HEK293 (cell line): ENCODE measurements around the gene PRR13.

ENCODE experiments used
- CTCF ChIA-PET: fragments of 350-600 bp; formaldehyde crosslinking; extraction: SDS; loops from one replicate; lab custom pipeline; 2021; ENCODE audit warnings: antibody characterized with exemption; lab: Yijun Ruan, JAX
- POLR2A ChIA-PET: fragments of 300-600 bp; formaldehyde crosslinking; extraction: SDS; loops from one replicate; lab custom pipeline; 2020; ENCODE audit warnings: antibody characterized with exemption, inconsistent platforms; lab: Yijun Ruan, JAX
- H3K27ac ChIP-seq: fragments of 200-500 bp; sonication (Bioruptor generic); 2 replicates; pipeline ENCODE4 v1.5.1; 2014; ENCODE audit warnings: low read depth, low read length, control low read depth, inconsistent platforms; ENCODE audit errors: extremely low read depth
- H3K36me3 ChIP-seq, 2 experiments: fragments of 200-500 bp in 1 of 2; sonication (Bioruptor generic) in 1 of 2; 1 replicate in 1 of 2; 2 replicates in 1 of 2; pipeline ENCODE4 v1.5.1; 2014 to 2017; ENCODE audit warnings: inconsistent platforms in 2 of 2, low read length in 2 of 2; ENCODE audit not compliant: control insufficient read depth in 2 of 2, insufficient read depth in 1 of 2
- H3K4me1 ChIP-seq: fragments of 200-500 bp; sonication (Bioruptor generic); 2 replicates; pipeline ENCODE4 v1.5.1; 2014; ENCODE audit warnings: mild to moderate bottlenecking, low read length, inconsistent platforms; ENCODE audit not compliant: control insufficient read depth, insufficient read depth
- H3K4me3 ChIP-seq: 2 replicates; pipeline ENCODE4 v1.5.1; 2011; ENCODE audit warnings: low read depth, mild to moderate bottlenecking, control low read depth, low read length, moderate library complexity
- H3K9me3 ChIP-seq: fragments of 200-500 bp; sonication (Bioruptor generic); 2 replicates; pipeline ENCODE4 v1.5.1; 2014; ENCODE audit warnings: low read depth, low read length, inconsistent platforms; ENCODE audit not compliant: control insufficient read depth, insufficient read depth
- INSM2 ChIP-seq: fragments of 450-650 bp; formaldehyde crosslinking; IDR thresholded peaks from 2 replicates; pipeline ENCODE4 v1.5.1; 2016; ENCODE audit warnings: missing biosample characterization, missing genetic modification characterization
- KLF7 ChIP-seq: fragments of 450-650 bp; formaldehyde crosslinking; IDR thresholded peaks from 2 replicates; pipeline ENCODE4 v1.5.1; 2016; ENCODE audit warnings: missing biosample characterization, missing genetic modification characterization, borderline replicate concordance
- KLF8 ChIP-seq: fragments of 450-650 bp; formaldehyde crosslinking; IDR thresholded peaks from 2 replicates; pipeline ENCODE4 v1.5.1; 2016; ENCODE audit warnings: missing biosample characterization, missing genetic modification characterization
- OSR2 ChIP-seq: fragments of 450-650 bp; formaldehyde crosslinking; IDR thresholded peaks from 2 replicates; pipeline ENCODE4 v1.5.1; 2016; ENCODE audit warnings: missing biosample characterization, missing genetic modification characterization
- OVOL3 ChIP-seq: fragments of 450-650 bp; formaldehyde crosslinking; IDR thresholded peaks from 2 replicates; pipeline ENCODE4 v1.5.1; 2016; ENCODE audit warnings: missing biosample characterization, missing genetic modification characterization
- PRDM2 ChIP-seq: fragments of 450-650 bp; formaldehyde crosslinking; IDR thresholded peaks from 2 replicates; pipeline ENCODE4 v1.5.1; 2016; ENCODE audit warnings: missing biosample characterization, missing genetic modification characterization, borderline replicate concordance
- SCRT1 ChIP-seq: fragments of 450-650 bp; formaldehyde crosslinking; IDR thresholded peaks from 2 replicates; pipeline ENCODE4 v1.5.1; 2016; ENCODE audit warnings: missing biosample characterization, missing genetic modification characterization, borderline replicate concordance
- SCRT2 ChIP-seq: fragments of 450-650 bp; formaldehyde crosslinking; IDR thresholded peaks from 2 replicates; pipeline ENCODE4 v1.5.1; 2016; ENCODE audit warnings: missing biosample characterization, missing genetic modification characterization
- SP7 ChIP-seq: fragments of 450-650 bp; formaldehyde crosslinking; IDR thresholded peaks from 2 replicates; pipeline ENCODE4 v1.5.1; 2016; ENCODE audit warnings: missing biosample characterization, missing genetic modification characterization
- YY2 ChIP-seq: fragments of 450-650 bp; formaldehyde crosslinking; IDR thresholded peaks from 2 replicates; pipeline ENCODE4 v1.5.1; 2016; ENCODE audit warnings: missing biosample characterization, missing genetic modification characterization
- ZBTB44 ChIP-seq: fragments of 450-650 bp; IDR thresholded peaks from 2 replicates; pipeline ENCODE4 v1.5.1; 2018; ENCODE audit warnings: missing biosample characterization, mild to moderate bottlenecking, missing genetic modification characterization
- ZBTB8A ChIP-seq: fragments of 450-650 bp; formaldehyde crosslinking; IDR thresholded peaks from 2 replicates; pipeline ENCODE4 v1.5.1; 2016; ENCODE audit warnings: missing biosample characterization, missing genetic modification characterization
- ZFP37 ChIP-seq: fragments of 450-650 bp; formaldehyde crosslinking; IDR thresholded peaks from 2 replicates; pipeline ENCODE4 v1.5.1; 2016; ENCODE audit warnings: missing biosample characterization, missing genetic modification characterization
- ZNF138 ChIP-seq: fragments of 450-650 bp; formaldehyde crosslinking; IDR thresholded peaks from 2 replicates; pipeline ENCODE4 v1.5.1; 2016; ENCODE audit warnings: missing biosample characterization, missing genetic modification characterization, borderline replicate concordance
- ZNF266 ChIP-seq: fragments of 450-650 bp; formaldehyde crosslinking; IDR thresholded peaks from 2 replicates; pipeline ENCODE4 v1.5.1; 2016; ENCODE audit warnings: missing biosample characterization, missing genetic modification characterization, low read depth
- ZNF354C ChIP-seq: fragments of 450-650 bp; formaldehyde crosslinking; IDR thresholded peaks from 2 replicates; pipeline ENCODE4 v1.5.1; 2016; ENCODE audit warnings: missing biosample characterization, missing genetic modification characterization, low read depth, borderline replicate concordance
- ZNF426 ChIP-seq: fragments of 450-650 bp; formaldehyde crosslinking; IDR thresholded peaks from 2 replicates; pipeline ENCODE4 v1.5.1; 2017; ENCODE audit warnings: missing biosample characterization, missing genetic modification characterization, mild to moderate bottlenecking, inconsistent platforms, moderate library complexity
- ZNF473 ChIP-seq: fragments of 450-650 bp; formaldehyde crosslinking; IDR thresholded peaks from 2 replicates; pipeline ENCODE4 v1.5.1; 2017; ENCODE audit warnings: missing biosample characterization, missing genetic modification characterization
- ZNF48 ChIP-seq: fragments of 450-650 bp; formaldehyde crosslinking; IDR thresholded peaks from 2 replicates; pipeline ENCODE4 v1.5.1; 2016; ENCODE audit warnings: missing biosample characterization, missing genetic modification characterization
- ZNF600 ChIP-seq: fragments of 450-650 bp; formaldehyde crosslinking; IDR thresholded peaks from 2 replicates; pipeline ENCODE4 v1.5.1; 2016; ENCODE audit warnings: missing biosample characterization, missing genetic modification characterization
- ZNF768 ChIP-seq: fragments of 450-650 bp; formaldehyde crosslinking; IDR thresholded peaks from 2 replicates; pipeline ENCODE4 v1.5.1; 2018; ENCODE audit warnings: missing biosample characterization, mild to moderate bottlenecking, missing genetic modification characterization
- ZNF792 ChIP-seq: fragments of 450-650 bp; formaldehyde crosslinking; IDR thresholded peaks from 2 replicates; pipeline ENCODE4 v1.5.1; 2016; ENCODE audit warnings: missing biosample characterization, missing genetic modification characterization

PRR13 gene

GRCh38 chr12:53466640-53467039 is 25.1 kb downstream of the PRR13 start:
- CTCF ChIA-PET = interaction anchor here (0.6 kb wide), 1 partner anchor 176 kb away, joined by 4 read pairs; no protein-coding TSS in a partner anchor
- H3K27ac ChIP-seq = no peak overlapping the region
- H3K4me1 ChIP-seq = no peaks in the 10 kb centered on the region
- no peak overlapping the region for H3K4me3 ChIP-seq
- peaks cover 93 to 99% of the 10 kb centered on the region in 2 experiments for H3K36me3 ChIP-seq
- POLR2A ChIA-PET = no interaction called here
- H3K9me3 ChIP-seq = no peaks in the 10 kb centered on the region
- peak; percentile 92 for TF ChIP-seq SCRT2
- no peak for TF ChIP-seq PRDM2
- TF ChIP-seq ZNF138 (tag by site-specific recombination) = no peak
- TF ChIP-seq ZFP37 = no peak
- TF ChIP-seq ZBTB8A = no peak
- no peak for TF ChIP-seq YY2 (tag by site-specific recombination)
- TF ChIP-seq ZNF792 (tag by site-specific recombination) = no peak
- no peak for TF ChIP-seq INSM2 (tag by site-specific recombination)
- peak; percentile 69 for TF ChIP-seq SCRT1 (tag by site-specific recombination)
- TF ChIP-seq KLF8 (tag by site-specific recombination) = no peak
- TF ChIP-seq ZNF600 (tag by site-specific recombination) = 0 out of 2 replicates have a peak, but pooled peaks have one; percentile 26
- no peak for TF ChIP-seq ZNF354C
- no peak for TF ChIP-seq ZNF426 (tag by site-specific recombination)
- TF ChIP-seq ZNF768 (tag by site-specific recombination) = no peak
- no peak for TF ChIP-seq SP7
- TF ChIP-seq OVOL3 (tag by site-specific recombination) = no peak
- no peak for TF ChIP-seq ZNF48
- no peak for TF ChIP-seq OSR2 (tag by site-specific recombination)
- no peak for TF ChIP-seq ZNF266
- peak; percentile 92 for TF ChIP-seq ZBTB44 (tag by site-specific recombination)
- TF ChIP-seq KLF7 (tag by site-specific recombination) = no peak
- TF ChIP-seq ZNF473 (tag by site-specific recombination) = no peak
